Dermis microvascular lymphatic vessel endothelial cell (primary cell): ENCODE data around the gene DDX39A. TPM values are rescaled to one million over a fixed set of nuclear protein-coding genes. Genes with fewer than 3 reads are reported as not detected.
A peak's percentile ranks its signal among the peaks of the same experiment; 100 is the strongest.

Experiments
- DNase-seq, 2 donors: peaks; one replicate each; pipeline versions ENCODE4 v3.0.0 to v3.0.0-alpha.2; 2010; ENCODE audit warnings: low read depth in 2 of 2
- total RNA-seq: library from RNA; depleted of rRNA; stranded (reverse); fragments of >200 nt; gene quantifications from 2 replicates; pipeline ENCODE4 v1.2.1, GENCODE V29; 2014

DDX39A gene
- total RNA-seq, 1 donor from 2014 or later: 71.9 TPM

GRCh38 chr19:14434543-14435319, 15.6 kb upstream of the DDX39A start:
- peak; percentile 65 to 86 for DNase-seq

DNA sequence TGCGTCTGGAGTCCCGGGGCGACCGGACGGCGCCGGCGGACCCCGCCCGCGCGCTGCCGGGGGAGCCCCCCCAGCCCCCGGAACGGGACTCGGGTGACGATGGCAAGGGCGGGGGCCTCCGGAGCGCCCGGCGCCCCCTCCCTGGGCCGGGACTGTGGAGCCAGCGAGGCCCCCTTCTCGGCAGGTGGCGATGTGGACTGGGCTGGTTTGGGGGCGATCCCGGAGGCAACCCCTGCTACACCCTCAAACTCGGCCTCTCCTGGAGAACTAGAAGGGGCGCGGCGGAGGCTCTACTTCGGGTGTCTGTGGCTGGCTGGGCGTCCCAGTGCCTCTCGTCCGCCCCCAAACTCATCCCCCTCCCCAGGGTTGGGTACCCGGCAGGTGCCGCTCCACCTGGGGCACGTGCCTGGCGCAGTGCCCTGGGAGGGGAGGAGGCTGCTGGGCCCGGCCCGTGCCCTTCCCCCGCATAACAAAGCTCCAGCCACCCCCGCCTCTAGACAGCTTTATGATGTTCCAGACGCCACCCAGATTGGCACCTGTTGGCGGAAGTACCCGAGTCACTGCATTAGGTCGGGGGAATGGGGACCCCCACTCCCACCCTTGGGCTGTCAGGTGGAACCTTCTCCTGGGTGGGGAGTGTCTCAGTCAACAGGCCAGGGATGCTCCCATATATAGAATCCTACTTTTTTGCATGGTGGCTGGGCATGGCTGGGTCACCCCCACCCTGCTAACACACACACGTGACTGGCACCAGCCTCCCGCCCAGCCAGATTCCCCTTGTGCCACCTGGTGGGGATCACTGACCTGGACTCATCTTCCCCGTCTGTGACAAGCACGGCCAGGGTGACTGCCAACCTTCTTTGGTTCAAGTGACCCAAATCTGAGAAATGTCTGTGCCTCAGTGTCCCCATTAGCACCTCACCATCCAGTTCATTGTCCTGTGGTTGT, 14.7 kb upstream of the DDX39A start:
- peak in 1 of 2 donors; percentile 33 for DNase-seq

DNA sequence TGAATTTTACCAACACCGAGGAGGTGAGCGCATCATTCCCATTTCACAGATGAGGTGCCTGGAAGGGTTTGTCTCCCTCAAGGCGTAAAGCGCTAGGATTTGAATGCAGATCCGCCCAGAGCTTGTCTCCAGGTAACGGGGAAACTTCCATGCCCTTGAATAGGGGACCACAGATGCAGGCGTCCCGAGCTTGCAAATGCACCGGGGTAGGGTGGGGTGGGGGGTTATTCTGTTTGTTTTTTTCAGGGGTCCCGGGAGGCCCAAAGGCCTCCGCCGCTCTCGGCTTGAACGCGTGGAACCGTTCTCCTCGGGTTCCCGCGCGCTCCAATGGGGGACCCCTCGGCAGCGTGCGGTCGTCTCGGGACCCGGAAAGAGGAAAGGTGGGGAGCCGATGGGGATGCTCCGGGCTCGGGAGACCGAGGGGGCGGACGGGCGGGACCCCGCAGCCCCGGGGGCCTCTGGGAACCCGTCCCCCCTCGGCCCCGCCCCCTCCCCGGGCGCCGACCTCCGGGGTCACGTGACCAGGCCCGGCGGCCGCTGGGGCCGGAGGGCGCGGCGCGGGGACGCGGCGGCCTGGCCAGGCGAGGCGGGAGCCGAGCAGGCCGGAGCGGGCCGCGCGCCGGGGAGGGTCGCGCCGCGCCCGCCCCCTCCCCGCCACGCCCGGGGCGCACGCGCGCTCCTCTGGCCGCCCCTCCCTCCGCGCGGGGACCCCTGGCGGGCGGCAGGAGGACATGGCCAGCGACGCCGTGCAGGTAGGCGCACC, 13.8 kb upstream of the DDX39A start, which contains the start of gene PKN1:
Gene PKN1, plus strand, starts transcription at position 516 of the 763 bp plus-strand sequence. Its CDS starts 216 bp downstream, at position 732.
- peak in 1 of 2 donors; percentile 37 for DNase-seq

DNA sequence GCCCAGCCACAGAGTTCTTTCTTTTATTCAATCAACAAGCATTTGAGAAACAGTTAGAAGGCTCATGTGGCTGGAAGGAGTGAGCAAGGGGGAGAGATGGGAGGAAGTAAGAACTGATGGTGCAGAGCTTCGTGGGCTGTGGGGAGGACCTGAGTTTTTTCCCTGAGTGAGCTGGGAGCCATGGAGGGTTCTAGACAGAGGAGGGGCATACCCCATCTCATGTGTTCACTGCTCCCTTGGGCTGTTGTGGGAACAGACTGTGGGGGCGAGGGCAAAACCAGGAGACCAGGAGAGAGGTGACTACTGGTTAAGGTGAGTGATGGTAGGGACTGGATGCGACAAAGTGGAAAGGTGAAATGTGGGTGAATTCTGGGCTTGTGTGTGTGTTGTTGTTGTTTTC, 11.6 kb upstream of the DDX39A start:
- DNase-seq: no peak

DNA sequence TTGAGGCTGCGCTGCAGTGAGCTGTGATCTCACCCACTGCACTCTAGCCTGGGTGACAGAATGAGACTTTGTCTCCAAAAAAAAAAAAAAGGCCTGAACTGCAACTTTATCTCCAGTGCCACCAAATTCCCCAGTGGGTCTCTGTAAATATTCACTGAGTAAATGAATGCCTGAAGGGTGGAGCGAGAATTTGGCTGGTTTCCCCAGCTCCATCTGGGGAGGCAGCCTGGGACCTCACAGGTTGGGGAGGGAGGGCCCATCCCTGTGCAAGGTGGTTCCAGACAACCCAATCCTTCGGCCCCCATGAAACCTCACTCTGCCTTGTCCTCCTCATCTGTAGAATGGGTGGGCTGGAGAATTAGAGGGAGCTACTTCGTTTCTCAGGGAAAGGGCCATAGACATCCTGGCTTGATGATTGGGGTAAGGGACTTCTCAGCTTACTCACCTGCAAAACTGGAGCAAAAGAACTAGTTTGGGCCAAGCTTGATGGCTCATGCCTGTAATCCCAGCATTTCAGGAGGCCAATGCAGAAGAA, 9.8 kb upstream of the DDX39A start:
- no peak for DNase-seq

DNA sequence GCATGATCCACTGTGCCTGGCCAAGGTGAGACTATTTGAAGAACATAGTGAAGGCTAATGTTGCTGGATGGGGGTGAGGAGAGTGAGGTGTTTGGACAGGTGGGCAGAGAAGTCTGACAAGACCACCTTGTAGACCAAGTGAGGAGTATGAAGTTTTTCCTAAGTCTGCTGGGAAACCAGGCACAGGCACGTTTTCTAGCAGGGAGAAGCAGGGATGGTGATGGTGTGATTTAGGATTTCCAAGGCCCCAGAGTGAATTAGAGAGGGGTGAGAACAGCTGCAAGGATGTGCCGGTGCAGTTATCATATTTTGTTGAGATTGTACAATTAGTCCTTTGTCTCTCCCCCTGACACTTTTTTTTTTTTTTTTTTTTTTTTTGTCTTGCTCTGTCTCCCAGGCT, 8.3 kb upstream of the DDX39A start:
- no peak for DNase-seq

GRCh38 chr19:14425696-14426138, 6.6 kb upstream of the DDX39A start:
- DNase-seq: no peak

DNA sequence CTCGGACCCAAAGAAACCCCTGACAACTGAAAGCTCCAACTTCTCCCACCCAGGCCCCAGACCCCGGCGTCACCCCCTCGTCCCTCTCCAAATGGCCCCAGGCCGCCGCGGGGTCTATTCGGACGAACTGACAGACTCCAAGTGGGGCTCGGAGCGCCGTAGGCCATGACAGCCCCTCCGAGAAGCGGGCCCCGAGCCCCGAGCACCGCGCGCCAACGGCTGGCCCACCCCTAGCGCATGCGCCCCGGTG, 360 bp downstream of the DDX39A start:
- DNase-seq: no peak

- no peak for DNase-seq
These were observed 2.3 kb downstream of the DDX39A start for GRCh38 chr19:14416817-14417231.

DNA sequence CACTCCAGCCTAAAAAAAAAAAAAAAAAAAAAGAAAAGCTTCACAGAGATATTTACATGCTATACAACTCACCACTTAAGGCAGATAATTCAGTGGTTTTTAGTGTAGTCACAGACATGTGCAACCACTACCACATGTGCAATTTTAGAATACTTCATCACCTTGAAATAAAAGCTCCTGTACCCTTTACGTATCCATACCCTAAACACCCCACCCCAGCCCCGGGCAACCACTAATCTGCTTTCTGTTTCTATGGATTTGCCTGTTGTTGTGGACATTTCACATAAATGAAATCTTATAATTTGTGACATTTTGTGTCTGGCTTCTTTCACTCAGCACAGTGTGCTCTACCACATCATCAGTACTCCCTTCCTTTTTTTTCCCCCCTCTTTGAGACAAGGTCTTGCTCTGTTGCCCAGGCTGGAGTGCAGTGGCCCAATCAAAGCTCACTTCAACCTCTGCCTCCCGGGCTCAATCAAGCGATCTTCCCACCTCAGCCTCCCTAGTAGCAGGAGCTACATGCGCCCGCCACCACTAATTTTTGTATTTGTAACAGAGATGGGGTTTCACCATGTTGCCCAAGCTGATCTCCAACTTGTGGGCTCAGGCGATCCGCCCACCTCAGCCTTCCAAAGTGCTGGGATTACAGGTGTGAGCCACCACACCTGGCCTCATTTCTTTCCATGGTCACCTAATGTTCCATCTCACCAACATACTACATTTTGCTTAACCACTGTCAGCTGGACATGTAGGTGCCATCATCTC, 4.0 kb downstream of the DDX39A start:
- no peak for DNase-seq

DNA sequence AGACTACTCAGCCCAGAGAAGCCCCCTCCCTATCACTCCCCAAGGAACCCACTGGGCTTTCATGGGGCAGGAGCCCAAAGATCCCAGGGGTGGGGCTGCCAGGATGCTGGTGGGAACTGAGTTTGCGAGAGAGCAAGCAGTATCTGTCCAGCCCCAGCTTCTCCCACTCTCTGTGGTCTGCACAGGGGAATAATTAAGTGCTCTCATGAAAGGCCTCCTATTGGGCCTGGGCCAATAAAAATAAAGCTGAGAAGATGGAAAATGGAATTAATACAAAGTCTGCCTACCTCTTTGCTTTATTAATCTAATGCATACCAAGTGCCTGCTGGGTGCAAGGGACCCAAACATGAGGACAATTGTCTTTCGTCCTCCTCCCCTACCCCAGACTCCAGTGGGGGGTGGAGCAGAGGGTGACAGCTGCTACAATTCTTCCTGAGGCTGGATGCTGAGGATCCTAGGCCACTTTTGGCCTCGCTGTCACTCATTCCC, 5.4 kb downstream of the DDX39A start:
- DNase-seq: peak in 1 of 2 donors; percentile 39

- no peak for DNase-seq
These were observed 6.0 kb downstream of the DDX39A start for GRCh38 chr19:14412996-14413692.

- no peak for DNase-seq
These were observed 6.7 kb downstream of the DDX39A start for GRCh38 chr19:14412324-14412995.

DNA sequence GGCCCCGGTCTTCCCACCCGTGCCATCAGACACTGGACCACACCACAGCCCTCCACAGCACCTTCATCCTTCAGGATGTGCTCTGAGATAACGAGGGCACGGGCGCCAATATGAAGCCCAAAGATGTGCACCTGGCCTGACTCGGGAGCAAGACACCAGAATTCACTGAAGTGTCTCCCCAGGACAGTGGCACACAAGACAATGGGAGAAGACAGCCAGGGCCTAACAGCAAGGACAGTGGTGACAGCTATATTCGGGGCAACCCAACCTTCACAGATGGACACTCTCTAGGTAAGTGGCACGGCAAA, 7.2 kb downstream of the DDX39A start:
- no peak for DNase-seq

DNA sequence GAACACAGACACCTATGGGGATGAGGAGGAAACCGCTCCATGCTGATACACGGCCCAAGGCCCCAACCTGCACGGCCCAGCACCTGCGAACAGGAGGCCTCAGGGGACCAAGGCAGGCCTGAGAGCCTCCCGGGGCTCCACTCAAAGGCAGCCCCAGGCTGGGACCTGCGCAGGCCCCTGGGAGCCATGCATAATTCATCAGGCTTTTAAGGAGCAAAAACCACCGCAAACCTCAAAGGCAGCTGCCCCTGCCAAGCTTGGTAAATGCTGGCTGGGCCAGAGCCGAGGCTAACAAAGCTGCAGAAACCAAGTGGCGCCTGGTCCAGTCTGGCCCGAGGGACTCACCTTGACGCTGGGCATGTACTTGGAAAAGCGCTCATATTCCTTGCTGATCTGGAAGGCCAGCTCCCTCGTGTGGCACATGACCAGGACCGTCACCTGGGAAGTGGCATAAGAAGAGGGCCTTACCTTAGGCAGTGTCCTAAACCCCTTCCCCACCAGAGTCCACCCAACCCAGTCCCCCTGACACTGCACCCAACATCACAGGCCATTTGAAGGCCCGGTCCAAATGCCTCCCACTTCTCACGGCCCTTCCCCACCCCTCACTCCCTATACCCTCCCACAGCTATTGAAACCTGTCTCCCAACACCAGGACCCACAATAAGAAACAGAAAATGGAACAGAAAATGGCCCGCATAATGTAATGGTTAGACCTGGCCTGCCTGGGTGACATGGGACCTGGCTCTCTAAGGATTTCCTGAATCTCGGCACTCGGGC, 7.8 kb downstream of the DDX39A start:
- no peak for DNase-seq

DNA sequence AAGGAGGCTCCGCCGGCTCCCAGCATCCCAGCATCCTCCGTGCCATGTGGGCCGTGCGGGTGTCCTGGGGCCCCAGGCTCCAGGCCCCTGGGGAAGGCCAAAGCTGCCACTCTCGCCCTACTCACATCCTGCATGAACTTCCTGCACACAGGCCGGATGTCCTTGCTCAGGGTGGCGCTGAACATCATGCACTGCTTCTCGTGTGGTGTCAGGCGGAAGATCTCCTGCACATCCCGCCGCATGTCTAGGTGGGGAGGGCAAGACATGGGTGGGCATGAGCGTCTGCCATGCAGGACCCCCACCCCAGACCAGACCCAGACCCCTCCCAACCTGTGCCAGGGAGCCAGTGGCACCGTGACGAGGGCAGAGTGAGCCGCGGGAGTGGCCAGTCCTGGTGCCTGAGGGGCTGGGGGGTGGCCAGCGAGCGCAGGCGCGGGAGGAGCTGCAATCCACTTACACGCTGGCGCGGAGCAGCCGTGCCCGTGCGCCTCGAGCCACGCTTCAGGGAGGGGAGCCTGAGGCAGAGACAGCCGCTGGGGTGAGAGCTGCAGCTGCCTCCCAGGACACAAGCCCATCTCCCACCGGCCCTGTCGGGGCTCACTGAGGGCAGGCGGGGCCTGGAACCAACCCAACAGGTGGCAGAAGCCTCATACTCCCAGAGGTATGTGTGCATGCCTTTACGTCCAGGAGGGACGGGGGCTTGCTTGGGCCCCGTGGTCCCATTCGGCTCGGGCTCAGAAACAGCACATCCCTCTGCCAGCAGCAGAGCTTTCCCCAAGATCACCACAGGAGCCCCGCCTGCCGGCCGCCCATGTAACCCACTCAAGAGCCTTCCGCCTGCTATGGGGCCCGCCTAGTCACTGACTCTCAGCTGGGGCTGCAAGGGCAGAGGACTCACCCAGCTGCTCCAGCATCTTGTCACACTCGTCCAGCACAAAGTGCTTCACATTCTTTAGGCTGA, 8.8 kb downstream of the DDX39A start:
- DNase-seq: no peak

DNA sequence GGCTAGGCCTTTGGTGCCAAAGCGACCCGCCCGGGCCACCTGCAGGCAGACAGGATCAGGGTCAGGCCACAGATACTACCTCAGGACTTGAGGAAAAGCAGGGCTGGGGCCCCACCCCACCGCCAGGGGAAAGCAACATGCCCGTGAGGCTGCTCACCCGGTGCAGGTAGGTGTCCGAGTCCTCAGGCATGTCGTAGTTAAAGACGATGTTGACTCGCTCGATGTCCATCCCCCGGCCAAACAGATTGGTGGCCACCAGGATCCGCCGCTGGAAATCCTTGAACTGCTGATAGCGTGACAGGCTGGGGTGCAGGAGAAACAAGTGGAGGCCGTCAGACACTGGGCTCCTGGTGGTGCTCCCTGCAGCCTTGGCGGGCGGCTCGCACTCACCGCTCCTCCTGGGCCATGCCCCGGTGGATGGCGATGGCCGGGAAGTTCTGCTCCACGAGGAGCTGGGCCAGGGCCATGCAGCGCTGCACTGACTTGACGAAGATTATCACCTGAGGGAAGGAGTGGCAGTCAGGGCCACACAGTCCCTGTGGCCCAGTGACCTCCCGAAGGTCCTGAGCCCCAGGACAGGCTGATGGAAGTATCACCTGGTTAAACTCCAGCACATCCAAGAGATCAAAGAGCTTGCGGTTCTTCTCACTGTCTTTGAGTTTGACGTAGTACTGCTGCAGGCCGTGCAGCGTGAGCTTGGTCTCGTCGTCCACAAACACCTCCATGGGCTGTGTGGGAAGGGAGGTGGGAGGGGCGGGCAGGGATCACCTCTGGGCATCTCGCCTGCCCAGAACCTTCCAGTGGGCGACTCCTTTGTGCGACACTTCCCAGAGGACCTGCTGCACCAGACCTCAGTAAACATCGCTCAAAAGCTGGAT, 9.8 kb downstream of the DDX39A start:
- no peak for DNase-seq
